Stimulated activated CD4-positive, alpha-beta T cell treated with anti-CD3 and anti-CD28 coated beads, Interleukin-12 subunit alpha, Interleukin-12 subunit beta, amount 100 ng/mL, for 48 hours (primary cell): Measurements from ENCODE around the gene NQO1.
"Not testable (repeated sequence)": the region's sequence is repeated elsewhere in the genome, so short reads cannot be mapped to it uniquely, and the experiment has no call there.

Experiments
- DNase-seq, 3 donors: peaks; one replicate each; pipeline ENCODE4 v3.0.0-alpha.2; 2020; ENCODE audit warnings: low read depth in 2 of 3, low spot score in 1 of 3

Gene NQO1

DNA sequence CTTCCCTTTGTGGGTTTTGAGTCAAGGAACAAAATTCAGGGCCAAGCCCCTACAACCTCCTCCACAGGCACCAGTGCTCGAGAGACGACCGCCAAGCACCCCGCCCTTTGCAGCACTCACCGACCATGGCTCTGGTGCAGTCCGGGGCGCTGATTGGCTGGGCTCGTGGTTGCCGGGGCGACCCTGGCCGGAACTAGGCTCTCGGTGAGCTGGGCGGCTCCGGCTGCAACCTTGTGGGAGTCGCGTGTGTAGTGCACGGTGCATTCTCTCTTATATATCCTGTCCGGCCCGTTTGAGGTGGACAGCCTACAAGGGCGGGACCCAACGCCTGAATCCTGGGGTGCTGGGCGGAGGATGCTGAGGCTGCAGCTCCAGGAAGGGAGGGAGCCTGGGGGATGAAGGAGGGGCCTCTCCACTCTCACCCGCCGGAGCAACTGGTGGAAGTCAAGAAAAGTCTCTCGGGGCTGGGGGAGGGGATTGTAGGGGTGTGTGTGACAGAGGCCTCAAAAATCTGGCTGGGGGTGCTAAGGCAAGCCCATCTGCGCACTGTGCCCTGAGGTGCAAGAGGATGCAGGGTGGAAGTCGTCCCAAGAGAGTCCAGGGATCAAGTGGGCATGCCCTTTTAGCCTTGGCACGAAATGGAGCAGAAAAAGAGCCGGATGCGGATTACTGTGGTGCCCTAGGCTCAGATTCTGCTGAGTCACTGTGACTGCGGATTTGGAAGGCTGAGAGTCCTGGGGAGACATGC, at the start of gene NQO1:
NQO1 (minus strand) TSS at position 248 of the 748 bp plus-strand sequence; CDS start at position 127, 121 bp downstream.
- peak; percentile 85 to 89 (median 86) for DNase-seq

- no peak for DNase-seq
Measured at GRCh38 chr16:69775563-69775962, 49.2 kb upstream of the NQO1 start.

DNA sequence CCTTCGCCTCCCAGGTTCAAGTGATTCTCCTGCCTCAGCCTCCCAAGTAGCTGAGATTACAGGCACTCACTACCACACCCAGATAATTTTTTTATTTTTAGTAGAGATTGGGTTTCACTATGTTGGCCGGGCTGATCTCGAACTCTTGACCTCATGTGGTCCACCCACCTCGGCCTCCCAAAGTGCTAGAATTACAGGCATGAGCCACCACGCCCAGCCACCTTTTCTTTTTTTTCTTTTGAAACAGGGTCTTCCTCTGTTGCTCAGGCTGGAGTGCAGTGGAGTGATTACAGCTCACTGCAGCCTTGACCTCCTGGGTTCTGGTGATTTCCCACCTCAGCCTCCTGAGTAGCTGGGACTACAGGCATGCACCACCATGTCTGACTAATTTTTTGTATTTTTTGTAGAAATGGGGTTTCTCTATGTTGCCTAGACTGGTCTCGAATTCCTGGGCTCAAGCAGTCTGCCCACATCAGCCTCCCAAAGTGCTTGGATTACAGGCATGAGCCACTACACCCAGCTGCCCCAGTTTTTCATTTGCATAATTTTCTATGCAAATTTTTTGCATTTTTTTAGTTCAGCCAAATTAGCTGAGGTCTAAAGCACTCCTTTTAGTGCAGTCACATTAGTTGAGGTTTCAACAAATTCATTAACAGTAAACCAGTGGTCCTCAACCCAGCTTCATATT, 47.0 kb upstream of the NQO1 start:
- DNase-seq, result no peak

- no peak for DNase-seq
Measured at GRCh38 chr16:69771651-69771967, 45.2 kb upstream of the NQO1 start.

- no peak for DNase-seq
Measured at GRCh38 chr16:69769404-69769803, 43.0 kb upstream of the NQO1 start.

DNA sequence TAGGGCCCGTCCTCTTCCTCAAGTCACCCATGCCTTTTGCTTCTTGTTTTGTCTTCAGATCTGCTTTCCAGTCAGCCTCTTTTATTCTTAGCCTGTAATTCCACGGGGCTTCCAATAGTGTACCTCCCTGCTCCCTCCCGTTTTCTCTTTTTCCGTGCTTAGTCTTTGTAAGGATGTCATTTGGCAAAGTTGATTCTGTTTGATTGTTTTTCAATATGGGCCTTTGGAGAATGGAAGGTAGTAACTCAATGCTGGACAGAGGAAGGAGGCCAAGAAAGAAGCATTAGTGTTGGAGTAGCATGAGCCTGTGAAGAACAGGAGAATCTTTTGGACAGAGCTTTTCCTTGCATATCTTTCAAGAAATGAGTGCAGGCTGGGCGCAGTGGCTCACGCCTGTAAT, 42.3 kb upstream of the NQO1 start:
- no peak for DNase-seq

- no peak for DNase-seq
Measured at GRCh38 chr16:69767459-69768229, 41.3 kb upstream of the NQO1 start.

- no peak for DNase-seq
Measured at GRCh38 chr16:69763599-69763942, 37.2 kb upstream of the NQO1 start.

DNA sequence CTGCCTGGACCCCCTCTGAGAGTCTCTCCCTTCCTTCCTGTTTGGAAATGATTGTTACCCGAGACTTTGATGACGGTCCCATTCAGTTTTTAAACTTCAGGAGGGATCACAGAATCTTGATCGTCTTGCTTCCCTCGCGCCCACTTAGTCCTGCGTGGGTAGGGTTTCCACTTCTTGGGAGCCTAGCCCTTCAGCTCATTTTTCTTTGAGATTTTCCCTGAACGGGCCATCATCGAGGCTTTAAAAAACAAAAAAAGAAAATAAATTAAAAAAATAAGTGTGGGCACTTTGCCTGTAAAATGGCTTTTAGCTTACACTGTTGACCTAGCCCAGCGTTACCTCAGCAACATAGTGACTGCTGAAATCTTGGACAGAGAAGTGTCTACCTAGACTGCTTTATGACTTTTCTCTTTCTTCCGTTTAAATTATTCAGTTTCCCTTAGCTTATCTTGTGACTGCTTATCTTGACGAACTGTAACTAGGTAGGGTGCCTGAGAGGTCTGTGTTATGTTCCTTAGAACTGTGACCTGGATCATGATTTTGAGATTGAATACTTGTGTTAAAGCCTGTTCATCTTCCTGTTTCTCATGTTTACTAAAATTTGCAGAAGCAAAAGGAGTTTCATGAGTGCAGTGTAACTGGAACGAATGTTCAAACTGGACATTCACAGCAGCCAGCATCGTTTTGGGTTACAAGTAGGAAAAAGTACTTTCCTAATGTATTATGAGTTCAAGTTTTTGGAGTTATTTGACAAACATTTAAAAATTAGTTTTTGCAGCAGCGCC, 36.6 kb upstream of the NQO1 start:
- DNase-seq, result no peak

DNA sequence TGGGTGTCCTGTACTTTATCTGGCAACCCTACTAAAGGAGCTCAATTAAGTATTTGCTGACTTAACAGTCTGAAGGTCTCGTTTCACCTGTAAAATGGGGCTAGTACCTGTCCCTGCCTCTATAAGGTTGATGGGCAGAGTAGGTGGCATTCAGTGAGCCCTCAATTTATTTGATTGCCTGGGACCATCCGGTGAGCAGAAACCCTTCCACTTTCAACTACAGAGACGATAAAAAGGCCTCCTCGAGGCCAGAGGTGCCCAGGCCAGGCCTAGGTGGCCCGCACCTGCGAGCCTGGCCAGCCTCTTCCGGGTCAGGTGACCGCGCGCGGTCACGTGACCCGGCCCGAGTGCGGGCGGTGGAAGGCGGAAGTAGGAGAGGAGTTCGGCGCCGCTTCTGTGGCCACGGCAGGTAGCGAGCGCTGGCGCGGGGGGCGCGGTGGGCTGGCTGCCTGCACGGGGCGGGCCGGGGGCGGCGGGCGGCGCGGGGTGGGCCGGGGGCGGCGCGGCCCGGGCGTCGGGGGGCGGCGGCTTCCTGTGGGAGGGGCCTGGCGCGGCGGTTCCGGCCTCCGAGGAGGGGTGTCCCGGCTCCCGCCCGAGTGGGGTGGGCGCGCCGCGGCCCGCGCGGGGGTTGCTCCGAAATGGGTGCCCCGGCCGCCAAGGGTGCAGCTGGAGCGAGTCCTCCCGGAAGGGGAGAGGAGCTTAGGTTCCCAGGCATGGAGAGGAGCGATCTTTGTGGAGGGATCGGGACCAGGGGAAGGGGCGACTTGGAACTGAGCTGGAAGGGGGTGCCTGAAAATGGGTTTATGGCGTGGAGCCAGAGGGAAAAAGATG, 35.8 kb upstream of the NQO1 start, which contains the start of gene WWP2:
WWP2 (plus strand) TSS at position 350 of the 831 bp plus-strand sequence. CDS start 24,679 bp downstream, outside the sequence.
- peak; percentile 45 to 65 (median 53) for DNase-seq

DNA sequence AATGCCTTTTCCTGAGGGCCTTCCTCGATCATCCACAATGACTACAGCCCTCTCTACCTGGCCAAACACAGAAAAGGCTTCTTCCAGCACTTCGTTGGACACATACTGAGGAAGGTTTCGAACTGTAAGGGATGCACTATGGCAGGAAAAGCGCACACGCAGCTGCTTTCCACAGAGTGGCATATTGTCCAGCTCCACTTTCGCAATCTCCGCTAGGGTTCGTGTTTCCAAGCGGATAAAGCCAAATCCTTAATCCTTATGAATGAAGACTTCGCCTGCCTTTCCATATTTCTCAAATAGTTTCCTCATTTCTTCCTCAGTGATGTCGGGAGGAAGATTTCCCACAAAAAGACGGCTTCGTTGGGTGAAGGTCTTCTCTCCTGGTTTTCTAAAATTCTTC, 31.0 kb upstream of the NQO1 start:
- not testable (repeated sequence) for DNase-seq

DNA sequence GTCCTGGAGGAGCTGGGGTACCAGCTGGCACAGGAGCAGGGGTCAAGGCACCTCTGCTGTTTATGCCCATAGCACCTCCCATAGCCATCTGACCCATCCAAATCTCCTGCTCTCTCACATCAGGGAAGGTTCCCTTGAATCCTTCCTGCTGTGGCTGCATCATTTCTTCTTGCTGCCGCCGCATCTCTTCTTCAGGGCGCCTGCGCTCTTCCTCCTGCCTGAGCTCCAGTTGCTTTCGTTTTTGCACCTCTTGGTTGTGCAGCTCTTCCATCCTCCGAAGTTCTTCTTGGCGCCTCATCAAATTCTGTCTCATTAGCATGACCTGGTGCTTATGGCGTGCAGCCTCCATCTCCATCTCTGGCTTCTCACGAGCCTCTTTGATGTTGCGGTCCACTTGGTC, 30.3 kb upstream of the NQO1 start:
- DNase-seq, result no peak

DNA sequence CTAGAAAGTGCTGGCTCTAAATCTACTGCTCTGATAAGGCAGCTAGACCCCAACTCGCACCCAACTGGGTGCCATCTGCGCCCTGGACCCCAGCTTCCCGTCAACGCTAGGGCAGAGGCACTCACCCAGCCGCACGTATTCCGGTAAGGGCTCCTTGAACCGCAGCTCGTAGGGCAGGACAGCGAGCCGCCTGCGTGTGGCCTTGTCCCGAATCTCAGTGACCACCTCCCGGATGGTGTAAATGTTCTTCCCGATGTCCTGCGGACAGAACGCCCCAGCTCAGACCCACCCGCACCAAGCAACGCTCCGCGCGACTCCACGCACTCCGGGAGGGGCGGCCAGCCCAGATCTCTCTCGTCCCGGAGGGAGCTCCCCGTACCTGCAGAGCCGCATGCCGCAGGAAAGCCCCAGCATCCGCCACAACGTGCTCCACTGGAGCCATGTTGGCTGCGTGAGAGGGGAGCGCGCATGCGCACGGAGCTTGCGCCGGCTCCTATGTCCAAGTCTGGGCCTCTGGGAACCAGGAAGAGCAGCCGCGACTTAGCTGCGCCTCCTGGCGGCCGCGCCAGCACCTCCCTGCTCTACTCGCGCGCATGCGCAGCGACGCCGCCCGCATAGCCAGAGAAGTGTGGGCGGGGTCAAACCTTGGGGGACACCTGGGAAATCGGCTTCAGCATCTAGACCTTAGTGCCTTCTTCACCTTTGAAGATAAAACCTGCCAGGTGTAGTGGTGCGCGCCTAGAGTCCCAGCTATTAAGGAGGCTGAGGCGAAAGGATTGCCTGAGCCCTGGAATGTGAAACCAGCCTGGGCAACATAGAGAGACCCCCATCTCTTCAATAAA, 28.3 kb upstream of the NQO1 start, which contains the start of gene NOB1:
NOB1 (minus strand) TSS at position 458 of the 842 bp plus-strand sequence; CDS start at position 442, 16 bp downstream.
- peak; percentile 93 to 97 (median 95) for DNase-seq

DNA sequence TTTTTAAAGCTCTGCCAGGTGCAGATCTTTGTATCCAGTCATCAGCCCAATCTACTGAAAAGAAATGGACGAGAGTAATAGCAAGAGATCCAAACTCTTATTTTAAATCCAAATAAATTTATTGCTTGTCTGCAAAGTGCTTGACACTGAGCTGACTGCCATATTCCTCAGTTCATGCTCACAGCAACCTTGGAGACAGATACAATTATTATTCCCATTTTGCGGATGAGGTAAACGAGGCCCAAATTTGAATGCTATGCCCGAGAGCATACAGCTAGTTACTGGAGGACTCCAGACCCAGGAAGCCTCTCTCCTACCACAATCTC, 27.7 kb upstream of the NQO1 start:
- no peak for DNase-seq

GRCh38 chr16:69748694-69749345, 22.5 kb upstream of the NQO1 start:
- DNase-seq, result no peak

GRCh38 chr16:69747115-69747514, 20.8 kb upstream of the NQO1 start:
- DNase-seq, result no peak

- no peak for DNase-seq
Measured at GRCh38 chr16:69745959-69746358, 19.6 kb upstream of the NQO1 start.

DNA sequence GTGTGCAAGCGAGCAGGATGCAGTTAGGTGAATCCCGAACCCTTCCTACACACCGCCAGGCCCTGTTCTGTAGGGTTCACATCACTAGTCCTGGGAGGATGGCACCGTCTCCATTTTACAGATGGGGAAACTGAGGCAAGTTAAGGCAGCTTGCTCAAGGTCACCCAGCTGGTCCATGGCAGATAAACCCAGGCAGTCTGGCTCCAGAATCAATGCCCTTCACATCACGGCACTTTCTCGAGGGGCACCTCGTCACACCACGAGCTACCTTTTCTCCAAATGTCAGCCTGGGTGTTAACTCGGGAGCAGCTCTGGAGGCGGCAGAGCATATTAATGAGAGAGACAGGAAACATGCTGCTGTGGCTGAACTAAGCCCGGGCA, 18.9 kb upstream of the NQO1 start:
- no peak for DNase-seq
